Neural cell (in vitro differentiated cells): Measurements from ENCODE around the gene BCAT1.

Experiments
- EP300 ChIP-seq: fragments of 450-650 bp; conservative IDR thresholded peaks from 2 replicates; pipeline ENCODE4 v1.6.1; 2014; ENCODE audit warnings: antibody characterized with exemption, mild to moderate bottlenecking, moderate library complexity; ENCODE audit not compliant: poor library complexity, severe bottlenecking
- EZH2 ChIP-seq: fragments of 200-600, 300-800 bp; shearing (Covaris generic), sonication (generic); IDR thresholded peaks from 2 replicates; pipeline ENCODE4 v1.6.1; 2014; ENCODE audit warnings: antibody characterized with exemption, low read length, borderline replicate concordance, mild to moderate bottlenecking; ENCODE audit not compliant: insufficient read depth, poor library complexity, severe bottlenecking
- MXI1 ChIP-seq: fragments of 450-650 bp; conservative IDR thresholded peaks from 2 replicates; pipeline ENCODE4 v1.6.1; 2014; ENCODE audit warnings: antibody characterized with exemption, mild to moderate bottlenecking; ENCODE audit not compliant: poor library complexity, severe bottlenecking
- POLR2AphosphoS5 ChIP-seq: IDR thresholded peaks from 2 replicates; pipeline ENCODE4 v1.6.1; 2012
- RAD21 ChIP-seq: fragments of 450-650 bp; conservative IDR thresholded peaks from 2 replicates; pipeline ENCODE4 v1.6.1; 2014; ENCODE audit warnings: antibody characterized with exemption, mild to moderate bottlenecking, moderate library complexity
- SMC3 ChIP-seq: fragments of 450-650 bp; conservative IDR thresholded peaks from 2 replicates; pipeline ENCODE4 v1.6.1; 2014; ENCODE audit warnings: antibody characterized with exemption, mild to moderate bottlenecking, moderate library complexity; ENCODE audit not compliant: poor library complexity
- TAF1 ChIP-seq: IDR thresholded peaks from 2 replicates; pipeline ENCODE4 v1.6.1; 2012; ENCODE audit warnings: low read depth
- TF ChIP-seq, protein P1 (sequence below): fragments of 450-650 bp; IDR thresholded peaks from 2 replicates; pipeline ENCODE4 v1.5.1; 2014; ENCODE audit warnings: antibody characterized with exemption, mild to moderate bottlenecking, moderate library complexity; ENCODE audit not compliant: poor library complexity, severe bottlenecking

DNA sequence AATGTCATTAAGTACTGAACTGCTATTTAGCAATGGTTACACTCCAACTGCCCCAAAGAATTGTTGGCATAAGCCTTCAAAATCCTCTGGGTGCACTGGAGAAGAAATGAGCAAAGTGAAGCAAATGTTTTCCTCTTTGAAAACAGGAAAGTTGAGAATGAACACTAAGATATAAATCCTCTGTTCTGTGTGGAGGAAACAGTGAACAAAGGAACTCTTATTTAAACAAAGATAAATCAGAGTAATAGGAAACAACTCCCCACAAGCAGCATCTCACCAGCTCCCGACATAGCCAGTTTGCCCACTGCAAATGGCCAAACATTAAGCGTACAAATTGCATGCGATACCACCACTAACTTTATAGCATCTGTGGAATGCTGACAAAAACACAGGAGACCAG is 54.0 kb downstream of the BCAT1 start:
- TF ChIP-seq, protein P1, sequence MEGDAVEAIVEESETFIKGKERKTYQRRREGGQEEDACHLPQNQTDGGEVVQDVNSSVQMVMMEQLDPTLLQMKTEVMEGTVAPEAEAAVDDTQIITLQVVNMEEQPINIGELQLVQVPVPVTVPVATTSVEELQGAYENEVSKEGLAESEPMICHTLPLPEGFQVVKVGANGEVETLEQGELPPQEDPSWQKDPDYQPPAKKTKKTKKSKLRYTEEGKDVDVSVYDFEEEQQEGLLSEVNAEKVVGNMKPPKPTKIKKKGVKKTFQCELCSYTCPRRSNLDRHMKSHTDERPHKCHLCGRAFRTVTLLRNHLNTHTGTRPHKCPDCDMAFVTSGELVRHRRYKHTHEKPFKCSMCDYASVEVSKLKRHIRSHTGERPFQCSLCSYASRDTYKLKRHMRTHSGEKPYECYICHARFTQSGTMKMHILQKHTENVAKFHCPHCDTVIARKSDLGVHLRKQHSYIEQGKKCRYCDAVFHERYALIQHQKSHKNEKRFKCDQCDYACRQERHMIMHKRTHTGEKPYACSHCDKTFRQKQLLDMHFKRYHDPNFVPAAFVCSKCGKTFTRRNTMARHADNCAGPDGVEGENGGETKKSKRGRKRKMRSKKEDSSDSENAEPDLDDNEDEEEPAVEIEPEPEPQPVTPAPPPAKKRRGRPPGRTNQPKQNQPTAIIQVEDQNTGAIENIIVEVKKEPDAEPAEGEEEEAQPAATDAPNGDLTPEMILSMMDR, result no peak
- TF ChIP-seq POLR2AphosphoS5 (no peak), TAF1 (no peak), EP300 (no peak), EZH2 (no peak), RAD21 (no peak), MXI1 (no peak), SMC3 (no peak)
